CD4-positive, alpha-beta T cell treated with Interleukin-17A for 1 hour (primary cell): ENCODE results near the gene RHOXF2.

Experiments used
- DNase-seq: peaks from one replicate; pipeline ENCODE4 v3.0.0-alpha.2; 2020

Gene RHOXF2

DNA sequence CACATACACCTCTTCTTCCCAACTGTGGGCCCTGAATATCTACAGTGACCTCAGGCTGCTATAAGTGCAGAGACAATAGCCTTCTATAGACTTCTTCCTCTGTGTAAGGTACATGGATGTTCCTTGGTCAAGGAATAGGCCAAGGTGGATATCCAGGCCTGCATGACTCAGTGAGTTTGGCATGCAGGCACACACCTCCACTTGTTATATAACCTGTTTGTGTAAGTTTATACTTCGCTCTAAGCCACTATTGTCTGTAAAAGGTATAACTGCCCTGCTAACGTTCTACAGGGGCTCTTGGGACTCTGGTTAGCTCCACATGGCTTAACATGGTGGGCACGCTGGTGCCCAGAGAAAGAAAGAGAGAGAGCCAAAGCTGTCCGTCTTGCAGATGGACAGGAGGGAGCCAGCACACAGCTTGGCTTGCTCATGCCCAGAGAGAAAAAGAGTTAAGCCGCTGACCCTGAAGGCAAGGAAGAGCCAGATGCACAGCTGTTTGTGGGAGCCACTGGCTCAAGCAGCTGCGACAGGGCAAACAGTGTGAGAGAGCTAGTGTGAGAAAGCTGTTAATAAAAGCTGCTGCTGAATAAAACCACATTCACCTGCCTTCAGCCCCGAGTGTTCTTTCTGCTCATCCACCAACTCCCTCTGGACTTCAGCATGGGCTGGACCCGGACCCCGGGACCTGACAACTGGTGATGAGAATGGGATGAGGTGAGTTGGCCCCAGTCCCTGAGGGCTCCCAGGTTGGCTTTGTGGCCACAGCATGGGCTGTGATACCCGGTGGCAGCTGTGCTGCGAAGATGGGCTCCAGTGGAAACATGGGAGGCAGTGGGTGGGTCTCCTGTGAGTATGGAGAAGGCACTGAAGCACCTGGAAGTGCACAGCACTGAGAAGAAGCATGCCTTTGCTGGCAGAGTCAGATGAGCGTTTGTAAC, 47.7 kb downstream of the RHOXF2 start:
- no peak for DNase-seq

DNA sequence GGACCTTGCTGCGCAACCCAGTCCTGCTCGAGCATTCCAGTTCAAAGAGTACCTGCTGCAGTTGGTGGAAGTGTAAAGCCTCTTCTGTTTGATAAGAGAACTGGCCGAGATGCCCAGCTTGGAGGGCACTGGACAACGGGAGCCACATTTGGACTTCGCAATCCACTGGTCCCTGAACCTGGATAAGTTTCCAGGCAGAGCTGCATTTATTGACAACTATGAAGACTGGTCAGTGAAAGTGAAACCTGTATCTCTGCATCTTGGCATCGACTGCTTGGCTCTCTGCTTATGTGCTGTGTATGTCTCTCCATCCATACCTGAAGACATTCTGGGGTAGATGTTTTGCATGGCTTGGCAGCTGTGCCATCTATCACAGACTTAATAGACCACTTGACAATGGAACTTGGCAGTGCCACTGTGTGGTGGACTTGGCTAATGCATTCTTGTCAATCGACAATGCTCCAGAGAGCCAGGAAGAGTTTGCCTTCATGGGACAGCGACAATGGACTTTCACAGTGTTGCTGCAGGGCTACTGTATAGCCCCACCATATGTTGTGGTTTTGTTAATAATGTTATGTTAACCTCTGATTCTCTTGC, 48.7 kb downstream of the RHOXF2 start:
- no peak for DNase-seq

DNA sequence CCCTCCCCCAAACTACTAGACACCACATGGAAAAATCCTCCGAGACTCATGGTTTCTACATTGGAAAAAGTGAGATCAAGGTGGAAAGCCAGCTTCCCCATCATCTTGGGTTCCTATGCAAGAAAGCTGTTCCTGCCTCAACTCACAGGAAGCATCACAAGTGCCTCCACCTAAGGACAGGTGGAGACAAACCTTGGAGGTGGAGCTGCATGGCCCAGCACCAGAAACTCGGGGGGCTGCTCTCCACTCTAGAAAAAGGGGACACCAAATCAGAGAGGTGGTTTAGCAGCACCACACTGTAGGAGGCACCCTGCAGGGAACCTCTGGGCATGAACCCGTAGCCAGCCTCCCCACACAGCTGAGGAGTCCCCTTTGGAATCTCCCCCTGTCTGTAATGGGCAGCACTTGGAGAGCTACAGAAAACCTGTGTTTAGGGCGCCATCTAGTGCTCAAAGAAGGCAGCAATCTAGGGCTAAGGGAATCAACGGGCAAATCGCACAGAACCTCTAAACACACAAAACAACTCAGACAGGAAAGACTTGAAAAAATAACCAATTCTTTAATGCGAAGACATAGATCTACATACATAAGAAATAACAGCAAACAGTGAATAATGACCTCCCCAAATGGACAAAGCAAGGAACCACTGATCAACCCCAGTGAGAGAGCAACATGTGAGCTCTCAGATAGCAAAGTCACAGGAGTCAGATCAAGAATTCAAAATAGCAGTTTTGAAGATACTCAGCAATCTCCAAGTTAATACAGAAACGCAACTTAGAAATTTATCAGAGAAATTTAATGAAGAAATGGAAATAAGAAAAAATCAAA, 55.2 kb downstream of the RHOXF2 start:
- peak; percentile 63 for DNase-seq
